Effector CD4-positive, alpha-beta T cell (primary cell): ENCODE results near the gene FAM177B.

Source experiments
- DNase-seq: peaks from one replicate; pipeline ENCODE4 v3.0.0-alpha.2; 2020

FAM177B gene

GRCh38 chr1:222788402-222789156 is 51.6 kb downstream of the FAM177B start:
- DNase-seq = no peak

GRCh38 chr1:222790115-222790514 is 53.1 kb downstream of the FAM177B start:
- no peak for DNase-seq

GRCh38 chr1:222790520-222790919 is 53.5 kb downstream of the FAM177B start:
- no peak for DNase-seq

GRCh38 chr1:222791006-222791710 is 54.2 kb downstream of the FAM177B start:
- DNase-seq = no peak

- no peak for DNase-seq
Observed at GRCh38 chr1:222792744-222793143, 55.7 kb downstream of the FAM177B start.

- no peak for DNase-seq
Observed at GRCh38 chr1:222794656-222795474, 57.9 kb downstream of the FAM177B start.

GRCh38 chr1:222798116-222798515 is 61.1 kb downstream of the FAM177B start:
- DNase-seq = no peak

GRCh38 chr1:222798975-222799374 is 62.0 kb downstream of the FAM177B start:
- DNase-seq = no peak
